AG04450 (cell line): Measurements from ENCODE around the gene CABP7. TPM values are rescaled to one million over a fixed set of nuclear protein-coding genes. Genes with fewer than 3 reads are reported as not detected.

ENCODE experiments used
- CTCF ChIA-PET: fragments of 300-600, 350-600 bp; formaldehyde crosslinking; extraction: SDS; loops from one replicate; lab custom pipeline; 2022; ENCODE audit warnings: antibody characterized with exemption, inconsistent platforms; lab: Charles Lee
- POLR2A ChIA-PET: fragments of 350-600 bp; formaldehyde crosslinking; extraction: SDS; loops from one replicate; lab custom pipeline; 2021; ENCODE audit warnings: antibody characterized with exemption, inconsistent platforms; lab: Yijun Ruan, JAX
- DNase-seq: peaks from one replicate; pipeline ENCODE4 v3.0.0-alpha.2; 2011; ENCODE audit warnings: low read depth, low spot score
- H3K27ac ChIP-seq: one replicate; pipeline ENCODE4 v1.5.1; 2012; ENCODE audit warnings: low read depth, low read length, control low read depth
- H3K27me3 ChIP-seq: one replicate; pipeline ENCODE4 v1.6.0; 2012; ENCODE audit warnings: low read length; ENCODE audit not compliant: control insufficient read depth, insufficient read depth
- H3K4me3 ChIP-seq: 2 replicates; pipeline ENCODE4 v1.5.1; 2011; ENCODE audit warnings: mild to moderate bottlenecking, low read depth, low read length, control low read depth
- H3K9me3 ChIP-seq: 2 replicates; pipeline ENCODE4 v1.5.1; 2012; ENCODE audit warnings: low read length; ENCODE audit not compliant: control insufficient read depth, insufficient read depth
- polyA plus RNA-seq: library from polyadenylated mRNA; depleted of rRNA; stranded (reverse); fragments of >200 nt; gene quantifications from 2 replicates; pipeline ENCODE4 v1.2.3, GENCODE V29; 2011
- TF ChIP-seq, protein P1 (sequence below): IDR thresholded peaks from 2 replicates; pipeline ENCODE4 v1.5.1; 2011; ENCODE audit warnings: low read depth, low read length, control low read depth, inconsistent platforms

The CABP7 gene
- polyA plus RNA-seq, 1 experiment, result not detected

DNA sequence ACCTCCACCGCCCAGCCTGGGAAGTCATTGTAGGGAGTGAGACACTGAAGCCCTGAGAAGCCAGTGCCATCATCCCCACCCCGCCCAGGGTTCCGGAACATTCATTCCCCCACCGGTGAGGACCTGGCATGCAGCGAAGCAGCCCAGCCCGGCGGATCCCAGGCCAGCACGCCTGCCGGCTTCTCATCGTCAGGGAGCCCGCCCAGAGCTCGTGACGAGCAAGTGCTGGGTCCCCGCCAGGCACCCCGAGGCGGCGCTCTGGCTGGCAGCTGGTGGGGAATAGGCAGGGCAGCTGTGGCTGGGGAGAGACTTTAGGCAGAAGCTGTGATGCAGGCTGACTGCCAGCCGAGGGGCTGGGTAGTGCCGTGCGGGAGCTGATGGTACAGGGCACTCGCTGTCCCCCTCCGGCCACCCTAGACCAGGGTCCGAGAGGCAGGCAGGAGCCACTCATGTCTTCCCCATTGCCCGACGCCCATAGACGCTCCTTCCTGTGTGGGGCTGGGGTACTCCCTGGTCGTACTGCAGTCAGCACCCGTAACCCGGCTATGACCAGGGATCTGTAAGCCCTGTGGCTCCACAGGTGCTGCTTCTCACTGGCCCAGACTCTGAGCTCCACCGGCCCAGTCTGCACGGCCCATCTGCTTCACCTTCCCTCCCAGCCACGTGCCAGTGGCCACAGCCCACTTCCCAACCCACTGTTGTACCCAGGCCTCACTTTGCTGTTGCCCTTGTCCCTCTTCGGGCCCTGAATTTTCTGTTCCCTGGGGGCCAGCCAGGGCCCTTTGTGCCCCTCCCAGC, 24.5 kb upstream of the CABP7 start:
- Histone ChIP-seq H3K27me3 (no peaks in the 10 kb centered on the region), H3K27ac (no peak overlapping the region), H3K4me3 (no peak overlapping the region), H3K9me3 (no peaks in the 10 kb centered on the region)
- TF ChIP-seq, protein P1, sequence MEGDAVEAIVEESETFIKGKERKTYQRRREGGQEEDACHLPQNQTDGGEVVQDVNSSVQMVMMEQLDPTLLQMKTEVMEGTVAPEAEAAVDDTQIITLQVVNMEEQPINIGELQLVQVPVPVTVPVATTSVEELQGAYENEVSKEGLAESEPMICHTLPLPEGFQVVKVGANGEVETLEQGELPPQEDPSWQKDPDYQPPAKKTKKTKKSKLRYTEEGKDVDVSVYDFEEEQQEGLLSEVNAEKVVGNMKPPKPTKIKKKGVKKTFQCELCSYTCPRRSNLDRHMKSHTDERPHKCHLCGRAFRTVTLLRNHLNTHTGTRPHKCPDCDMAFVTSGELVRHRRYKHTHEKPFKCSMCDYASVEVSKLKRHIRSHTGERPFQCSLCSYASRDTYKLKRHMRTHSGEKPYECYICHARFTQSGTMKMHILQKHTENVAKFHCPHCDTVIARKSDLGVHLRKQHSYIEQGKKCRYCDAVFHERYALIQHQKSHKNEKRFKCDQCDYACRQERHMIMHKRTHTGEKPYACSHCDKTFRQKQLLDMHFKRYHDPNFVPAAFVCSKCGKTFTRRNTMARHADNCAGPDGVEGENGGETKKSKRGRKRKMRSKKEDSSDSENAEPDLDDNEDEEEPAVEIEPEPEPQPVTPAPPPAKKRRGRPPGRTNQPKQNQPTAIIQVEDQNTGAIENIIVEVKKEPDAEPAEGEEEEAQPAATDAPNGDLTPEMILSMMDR, result no peak
- ChIA-PET POLR2A (no interaction called here), CTCF (no interaction called here)
- DNase-seq, result no peak

DNA sequence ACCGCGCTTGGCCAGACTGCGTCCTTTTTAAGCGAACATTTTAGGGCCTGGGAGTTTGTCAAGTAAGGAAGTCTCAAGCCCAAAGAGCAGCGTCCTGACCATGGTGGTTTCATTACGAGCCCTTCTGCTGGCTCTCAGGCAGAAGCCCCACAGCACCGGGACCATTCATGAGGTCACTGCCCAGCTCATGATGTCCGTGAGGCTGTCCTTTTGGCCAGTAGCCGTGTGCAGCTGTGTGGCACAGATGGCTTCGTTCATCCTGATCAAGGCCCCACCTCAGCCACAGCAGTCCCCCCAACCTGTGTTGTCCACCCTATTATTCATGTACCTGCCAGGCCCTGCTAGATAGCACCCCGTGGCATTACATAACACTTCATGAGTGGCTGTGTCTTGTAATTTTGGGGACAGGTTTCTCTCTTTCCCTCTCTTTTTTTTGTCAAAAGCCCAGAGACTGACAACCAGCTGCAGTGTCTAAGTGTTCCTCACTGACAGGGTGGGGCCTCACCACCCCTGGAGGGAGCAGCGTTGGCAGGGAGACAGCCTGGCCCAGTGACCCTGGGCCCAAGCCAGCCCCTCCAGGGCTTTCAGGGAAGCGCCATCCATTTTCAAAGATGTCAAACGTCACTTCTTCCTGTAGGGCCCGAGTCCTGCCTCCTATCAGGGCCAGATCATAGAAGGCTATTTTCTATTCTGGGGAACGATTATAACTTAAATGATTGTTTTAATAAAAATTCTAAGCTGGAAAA, 21.8 kb upstream of the CABP7 start:
- Histone ChIP-seq H3K9me3 (no peaks in the 10 kb centered on the region; the same call in 1 of the 2 replicates), H3K27me3 (no peaks in the 10 kb centered on the region), H3K4me3 (no peak overlapping the region), H3K27ac (no peak overlapping the region)
- ChIA-PET CTCF (interaction anchor here (0.7 to 2.3 kb wide), 2 partner anchors 8 to 391 kb away, joined by 3 to 11 read pairs; no protein-coding TSS in a partner anchor), POLR2A (interaction anchor here (0.6 to 0.7 kb wide), 2 partner anchors 13 to 30 kb away, joined by 3 to 4 read pairs; no protein-coding TSS in a partner anchor)
- DNase-seq, result no peak
- TF ChIP-seq, protein P1, result no peak

DNA sequence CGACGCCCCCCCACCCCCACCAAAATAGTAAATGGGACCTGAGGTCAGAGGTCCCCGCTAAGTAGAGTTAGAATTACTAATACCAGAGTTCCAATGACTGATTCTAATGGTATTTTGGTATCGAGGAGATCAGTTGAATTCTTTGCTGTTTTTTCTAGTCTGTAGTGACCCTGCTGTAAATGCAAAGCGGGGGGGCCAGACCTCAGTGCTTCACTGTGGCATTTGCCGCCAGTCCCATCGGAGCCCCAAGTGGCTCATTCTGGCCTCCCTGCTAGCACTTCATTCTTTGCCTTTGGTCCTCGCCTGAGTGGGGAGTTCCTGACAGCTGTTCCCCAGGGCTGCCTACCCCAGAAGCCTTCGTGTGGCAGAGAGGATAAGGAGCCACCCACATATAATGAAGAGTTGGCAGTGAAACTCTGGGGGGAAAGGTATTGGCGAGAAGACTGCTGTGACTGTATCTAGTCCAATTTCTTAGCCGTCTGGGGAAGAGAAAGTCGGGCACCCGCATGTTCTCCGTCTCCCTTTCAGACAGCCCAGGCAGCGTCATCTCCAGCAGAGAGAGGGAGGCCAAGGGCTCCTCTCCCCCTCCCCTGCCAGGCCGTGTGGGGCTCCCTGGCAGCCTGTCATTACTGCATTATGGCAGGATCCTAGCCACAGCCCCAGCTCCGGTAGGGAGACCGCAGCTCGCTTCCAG, 19.4 kb upstream of the CABP7 start:
- H3K27ac ChIP-seq, result no peak overlapping the region
- TF ChIP-seq, protein P1, result no peak
- no peaks in the 10 kb centered on the region; the same call in 1 of the 2 replicates for H3K9me3 ChIP-seq
- H3K27me3 ChIP-seq, result no peaks in the 10 kb centered on the region
- CTCF ChIA-PET, result interaction anchor here (0.5 to 2.8 kb wide), 3 partner anchors 63 to 389 kb away, joined by 3 to 14 read pairs (median 5); no protein-coding TSS in a partner anchor
- H3K4me3 ChIP-seq, result no peak overlapping the region
- no peak for DNase-seq
- POLR2A ChIA-PET, result interaction anchor here (0.6 kb wide), 1 partner anchor 121 kb away, joined by 3 read pairs; no protein-coding TSS in a partner anchor

DNA sequence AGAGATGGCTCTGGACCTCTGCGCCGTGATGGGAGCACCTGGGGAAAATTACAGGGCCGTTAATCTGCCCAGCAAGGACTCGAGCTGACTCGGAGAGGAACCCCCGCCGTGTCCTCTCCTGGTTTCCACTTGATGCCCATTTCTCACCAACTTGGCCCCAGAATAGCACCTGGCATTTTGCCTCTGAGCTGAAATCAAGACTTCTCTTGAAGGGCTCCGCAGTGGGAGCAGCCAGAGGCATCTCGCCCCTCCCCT, 19.0 kb upstream of the CABP7 start:
- Histone ChIP-seq H3K9me3 (no peaks in the 10 kb centered on the region; the same call in 1 of the 2 replicates), H3K4me3 (no peak overlapping the region), H3K27me3 (peaks cover 2% of the 10 kb centered on the region), H3K27ac (no peak overlapping the region)
- ChIA-PET CTCF (interaction anchor here (0.5 to 2.8 kb wide), 4 partner anchors 11 to 388 kb away, joined by 3 to 14 read pairs (median 4); no protein-coding TSS in a partner anchor), POLR2A (interaction anchor here (0.6 kb wide), 1 partner anchor 45 kb away, joined by 4 read pairs; no protein-coding TSS in a partner anchor)
- TF ChIP-seq, protein P1, result no peak
- no peak for DNase-seq
